ENCODE measurements around the gene VTCN1.
"Not testable (repeated sequence)": the region's sequence is repeated elsewhere in the genome, so short reads cannot be mapped to it uniquely, and the experiment has no call there.

Gene VTCN1

GRCh38 chr1:117121589-117122329, 89.0 kb downstream of the VTCN1 start, which contains the start of gene TRIM45:
TSS of gene TRIM45 (minus strand) at chr1:117121749. CDS start at chr1:117121201, 548 bp downstream.
- peak within 1 kb of the TSS; percentile 90 for H3K4me3 ChIP-seq (ENCODE audit: low read length)
- peak; percentile 90 for DNase-seq (ENCODE audit: low read depth)
- TF ChIP-seq CTCF (conservative IDR thresholded peaks at IDR 0.05; ENCODE audit: low read depth, low read length) = peak; percentile 72

- TF ChIP-seq CTCF (conservative IDR thresholded peaks at IDR 0.05; ENCODE audit: low read depth, low read length) = no peak
- peak overlapping the region; percentile 90 for H3K4me3 ChIP-seq (ENCODE audit: low read length)
- DNase-seq (ENCODE audit: low read depth) = no peak
Measured at GRCh38 chr1:117120774-117121588, 89.7 kb downstream of the VTCN1 start.

GRCh38 chr1:117119144-117119543, 91.6 kb downstream of the VTCN1 start:
- DNase-seq (ENCODE audit: low read depth); H3K4me3 ChIP-seq (ENCODE audit: low read length): not testable (repeated sequence)

- TF ChIP-seq CTCF (conservative IDR thresholded peaks at IDR 0.05; ENCODE audit: low read depth, low read length) = no peak
- no peak overlapping the region for H3K4me3 ChIP-seq (ENCODE audit: low read length)
- no peak for DNase-seq (ENCODE audit: low read depth)
Measured at GRCh38 chr1:117118137-117118536, 92.6 kb downstream of the VTCN1 start.

- DNase-seq (ENCODE audit: low read depth) = no peak
- no peak for TF ChIP-seq CTCF (conservative IDR thresholded peaks at IDR 0.05; ENCODE audit: low read depth, low read length)
- no peak overlapping the region for H3K4me3 ChIP-seq (ENCODE audit: low read length)
Measured at GRCh38 chr1:117117697-117118096, 93.0 kb downstream of the VTCN1 start.

GRCh38 chr1:117116784-117117130, 94.0 kb downstream of the VTCN1 start:
- H3K4me3 ChIP-seq (ENCODE audit: low read length) = no peak overlapping the region
- DNase-seq (ENCODE audit: low read depth) = no peak
- TF ChIP-seq CTCF (conservative IDR thresholded peaks at IDR 0.05; ENCODE audit: low read depth, low read length) = no peak

GRCh38 chr1:117116090-117116783, 94.5 kb downstream of the VTCN1 start:
- TF ChIP-seq CTCF (conservative IDR thresholded peaks at IDR 0.05; ENCODE audit: low read depth, low read length) = no peak
- H3K4me3 ChIP-seq (ENCODE audit: low read length) = no peak overlapping the region
- DNase-seq (ENCODE audit: low read depth) = no peak

All from retinal pigment epithelial cell (primary cell).